Peyer's patch (tissue), 4 donors: Measurements from ENCODE around the gene ACSF2.

Experiments
- POLR2A ChIP-seq, 2 donors: fragments of 450-650 bp; IDR thresholded peaks; one replicate each; pipeline ENCODE4 v1.5.1; 2017; ENCODE audit warnings: antibody characterized with exemption in 2 of 2, mild to moderate bottlenecking in 2 of 2, moderate library complexity in 2 of 2
- TF ChIP-seq, protein P1 (sequence below), 6 experiments: fragments of 450-650 bp in 4 of 6; fragments of 200-600 bp in 2 of 6; sonication (generic) in 1 of 6; IDR thresholded peaks; one replicate each; pipeline ENCODE4 v1.5.1; 2017 to 2019; ENCODE audit warnings: antibody characterized with exemption in 6 of 6, mild to moderate bottlenecking in 3 of 6, moderate library complexity in 1 of 6

DNA sequence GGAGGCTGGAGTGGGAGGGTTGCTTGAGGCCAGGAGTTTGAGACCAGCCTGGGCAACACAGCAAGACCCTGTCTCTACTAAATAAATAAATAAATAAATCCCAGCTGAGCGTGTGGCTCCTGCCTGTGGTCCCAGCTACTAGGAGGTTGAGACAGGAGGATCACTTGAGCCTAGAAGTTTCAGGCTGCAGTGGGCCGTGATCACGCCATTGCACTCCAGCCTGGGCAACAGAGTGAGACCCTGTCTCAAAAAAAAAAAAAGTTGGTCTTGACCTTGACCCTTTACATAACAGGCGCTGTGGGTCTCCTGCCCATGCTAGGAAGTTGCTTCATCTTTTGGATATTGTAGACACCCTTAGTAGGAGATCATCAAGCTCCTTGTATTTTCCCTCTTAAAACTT lies 11.4 kb downstream of the ACSF2 start:
- TF ChIP-seq, protein P1, sequence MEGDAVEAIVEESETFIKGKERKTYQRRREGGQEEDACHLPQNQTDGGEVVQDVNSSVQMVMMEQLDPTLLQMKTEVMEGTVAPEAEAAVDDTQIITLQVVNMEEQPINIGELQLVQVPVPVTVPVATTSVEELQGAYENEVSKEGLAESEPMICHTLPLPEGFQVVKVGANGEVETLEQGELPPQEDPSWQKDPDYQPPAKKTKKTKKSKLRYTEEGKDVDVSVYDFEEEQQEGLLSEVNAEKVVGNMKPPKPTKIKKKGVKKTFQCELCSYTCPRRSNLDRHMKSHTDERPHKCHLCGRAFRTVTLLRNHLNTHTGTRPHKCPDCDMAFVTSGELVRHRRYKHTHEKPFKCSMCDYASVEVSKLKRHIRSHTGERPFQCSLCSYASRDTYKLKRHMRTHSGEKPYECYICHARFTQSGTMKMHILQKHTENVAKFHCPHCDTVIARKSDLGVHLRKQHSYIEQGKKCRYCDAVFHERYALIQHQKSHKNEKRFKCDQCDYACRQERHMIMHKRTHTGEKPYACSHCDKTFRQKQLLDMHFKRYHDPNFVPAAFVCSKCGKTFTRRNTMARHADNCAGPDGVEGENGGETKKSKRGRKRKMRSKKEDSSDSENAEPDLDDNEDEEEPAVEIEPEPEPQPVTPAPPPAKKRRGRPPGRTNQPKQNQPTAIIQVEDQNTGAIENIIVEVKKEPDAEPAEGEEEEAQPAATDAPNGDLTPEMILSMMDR (IDR thresholded peaks at IDR 0.05): no peak
- TF ChIP-seq POLR2A (IDR thresholded peaks at IDR 0.05): no peak
